H9 (cell line): ENCODE measurements around the gene LINGO3. TPM values are rescaled to one million over a fixed set of nuclear protein-coding genes. Genes with fewer than 3 reads are reported as not detected.
A peak's percentile ranks its signal among the peaks of the same experiment; 100 is the strongest.

Source experiments
- DNase-seq: peaks from one replicate; pipeline ENCODE4 v3.0.0-alpha.2; 2017
- H2AFZ ChIP-seq: one replicate; pipeline ENCODE4 v1.6.1; 2013; ENCODE audit warnings: mild to moderate bottlenecking, low read length, control low read depth, moderate library complexity
- H2AK5ac ChIP-seq: 2 replicates; pipeline ENCODE4 v1.6.1; 2013; ENCODE audit warnings: low read length, control low read depth, mixed read lengths; ENCODE audit not compliant: insufficient read length
- H2BK120ac ChIP-seq: one replicate; pipeline ENCODE4 v1.6.1; 2013; ENCODE audit warnings: low read depth, mild to moderate bottlenecking, low read length, control low read depth, inconsistent platforms; ENCODE audit not compliant: poor library complexity, severe bottlenecking
- H2BK12ac ChIP-seq: 2 replicates; pipeline ENCODE4 v1.6.1; 2013; ENCODE audit warnings: low read length, control low read depth, mixed read lengths, low read depth; ENCODE audit not compliant: insufficient read length
- H2BK15ac ChIP-seq: 2 replicates; pipeline ENCODE4 v1.6.1; 2013; ENCODE audit warnings: low read depth, low read length, control low read depth
- H2BK20ac ChIP-seq: one replicate; pipeline ENCODE4 v1.6.1; 2013; ENCODE audit warnings: low read depth, mild to moderate bottlenecking, low read length, control low read depth, inconsistent platforms; ENCODE audit not compliant: poor library complexity, severe bottlenecking
- H2BK5ac ChIP-seq: 2 replicates; pipeline ENCODE4 v1.6.1; 2013; ENCODE audit warnings: low read length, control low read depth, mixed read lengths; ENCODE audit not compliant: insufficient read length
- H3K14ac ChIP-seq: 2 replicates; pipeline ENCODE4 v1.6.1; 2013; ENCODE audit warnings: low read length, control low read depth; ENCODE audit not compliant: insufficient read depth
- H3K18ac ChIP-seq: 2 replicates; pipeline ENCODE4 v1.6.1; 2013; ENCODE audit warnings: low read depth, mild to moderate bottlenecking, mixed read lengths, low read length, control low read depth; ENCODE audit not compliant: insufficient read length
- H3K23ac ChIP-seq: 2 replicates; pipeline ENCODE4 v1.6.1; 2013; ENCODE audit warnings: low read length, control low read depth, mixed read lengths, low read depth; ENCODE audit not compliant: insufficient read length
- H3K23me2 ChIP-seq: 2 replicates; pipeline ENCODE4 v1.6.1; 2013; ENCODE audit warnings: low read depth, mild to moderate bottlenecking, mixed read lengths, low read length, control low read depth; ENCODE audit not compliant: insufficient read length, poor library complexity, severe bottlenecking
- H3K27ac ChIP-seq: 2 replicates; pipeline ENCODE4 v1.5.1; 2013; ENCODE audit warnings: low read length, control low read depth, mixed read lengths, low read depth; ENCODE audit not compliant: insufficient read length
- H3K27me3 ChIP-seq: 2 replicates; pipeline ENCODE4 v1.6.1; 2013; ENCODE audit warnings: low read length, control low read depth, inconsistent platforms; ENCODE audit not compliant: insufficient read depth
- H3K4ac ChIP-seq: 2 replicates; pipeline ENCODE4 v1.6.1; 2013; ENCODE audit warnings: low read depth, mild to moderate bottlenecking, control low read depth, inconsistent platforms, low read length, moderate library complexity
- H3K4me1 ChIP-seq: 2 replicates; pipeline ENCODE4 v1.6.1; 2013; ENCODE audit warnings: low read length, control low read depth, inconsistent platforms; ENCODE audit not compliant: insufficient read depth
- H3K4me2 ChIP-seq: 2 replicates; pipeline ENCODE4 v1.6.1; 2013; ENCODE audit warnings: low read length, control low read depth, mixed read lengths; ENCODE audit not compliant: insufficient read length, insufficient read depth
- H3K56ac ChIP-seq: 2 replicates; pipeline ENCODE4 v1.6.1; 2013; ENCODE audit warnings: low read depth, mild to moderate bottlenecking, mixed read lengths, low read length, control low read depth; ENCODE audit not compliant: insufficient read length
- H3K79me1 ChIP-seq: 2 replicates; pipeline ENCODE4 v1.6.1; 2013; ENCODE audit warnings: low read depth, mild to moderate bottlenecking, moderate library complexity, low read length, control low read depth, inconsistent platforms; ENCODE audit not compliant: insufficient read depth, poor library complexity, severe bottlenecking
- H3K79me2 ChIP-seq: 2 replicates; pipeline ENCODE4 v1.6.1; 2013; ENCODE audit warnings: low read length, control low read depth, inconsistent platforms; ENCODE audit not compliant: insufficient read depth
- H3K9ac ChIP-seq: 2 replicates; pipeline ENCODE4 v1.6.1; 2013; ENCODE audit warnings: low read length, control low read depth, mixed read lengths; ENCODE audit not compliant: insufficient read length; ENCODE audit errors: extremely low read depth
- H3K9me3 ChIP-seq: one replicate; pipeline ENCODE4 v1.6.1; 2013; ENCODE audit warnings: low read depth, low read length, inconsistent platforms; ENCODE audit not compliant: control insufficient read depth
- H3T11ph ChIP-seq: one replicate; pipeline ENCODE4 v1.6.1; 2013; ENCODE audit warnings: mild to moderate bottlenecking, low read length, control low read depth, inconsistent platforms
- H4K20me1 ChIP-seq: one replicate; pipeline ENCODE4 v1.6.1; 2013; ENCODE audit not compliant: control insufficient read depth, insufficient read length, insufficient read depth
- H4K5ac ChIP-seq: 2 replicates; pipeline ENCODE4 v1.6.1; 2013; ENCODE audit warnings: low read depth, mild to moderate bottlenecking, mixed read lengths, low read length, control low read depth; ENCODE audit not compliant: insufficient read length
- H4K8ac ChIP-seq: replicated peaks from 2 replicates; pipeline ENCODE4 v1.6.1; 2013; ENCODE audit warnings: low read length, control low read depth, mixed read lengths, low read depth; ENCODE audit not compliant: insufficient read length
- H4K91ac ChIP-seq: 2 replicates; pipeline ENCODE4 v1.6.1; 2013; ENCODE audit warnings: low read depth, mild to moderate bottlenecking, moderate library complexity, mixed read lengths, low read length, control low read depth; ENCODE audit not compliant: insufficient read length
- H3K27ac Mint-ChIP-seq, 3 experiments: 2 replicates in 2 of 3; 3 replicates in 1 of 3; pipeline ENCODE4 v1.8.0; 2020 to 2021; ENCODE audit warnings: mixed read lengths in 3 of 3, mild to moderate bottlenecking in 1 of 3, moderate library complexity in 1 of 3
- H3K27me3 Mint-ChIP-seq: 2 replicates; pipeline ENCODE4 v1.8.0; 2021; ENCODE audit warnings: low read depth, mild to moderate bottlenecking, moderate library complexity, mixed read lengths
- H3K36me3 Mint-ChIP-seq, 3 experiments: 2 replicates in 2 of 3; 3 replicates in 1 of 3; pipeline ENCODE4 v1.8.0; 2020 to 2021; ENCODE audit warnings: low read depth in 3 of 3, mixed read lengths in 3 of 3; ENCODE audit not compliant: insufficient read depth in 1 of 3
- H3K4me1 Mint-ChIP-seq, 2 experiments: 2 replicates each; pipeline ENCODE4 v1.8.0; 2020; ENCODE audit warnings: mixed read lengths in 2 of 2
- H3K4me3 Mint-ChIP-seq, 2 experiments: 2 replicates in 1 of 2; 3 replicates in 1 of 2; pipeline ENCODE4 v1.8.0; 2020 to 2021; ENCODE audit warnings: mild to moderate bottlenecking in 2 of 2, mixed read lengths in 2 of 2, moderate library complexity in 1 of 2
- H3K9me3 Mint-ChIP-seq, 2 experiments: 2 replicates in 1 of 2; 3 replicates in 1 of 2; pipeline ENCODE4 v1.8.0; 2020; ENCODE audit warnings: mild to moderate bottlenecking in 2 of 2, mixed read lengths in 2 of 2, moderate library complexity in 1 of 2
- WGBS: extraction: QIAGEN DNeasy Blood & Tissue Kit; methylation state at CpG from one replicate; pipeline ENCODE4 v1.1.7; 2013; ENCODE audit warnings: missing lambda C conversion rate, low lambda C conversion rate, mixed read lengths; ENCODE audit not compliant: insufficient read length; ENCODE audit errors: extremely low coverage; 5-methylcytosine and 5-hydroxymethylcytosine counted together
- total RNA-seq: library from RNA; stranded (reverse); gene quantifications from 2 replicates; pipeline ENCODE4 v1.2.1, GENCODE V29; 2021
- TF ChIP-seq, protein P1 (sequence below): fragments of 200-600 bp; sonication (generic); conservative IDR thresholded peaks from 3 replicates; pipeline ENCODE4 v1.8.0; 2021; ENCODE audit warnings: antibody characterized with exemption, mild to moderate bottlenecking

The LINGO3 gene
- total RNA-seq, 1 experiment from 2014 or later, result 0.28 TPM

DNA sequence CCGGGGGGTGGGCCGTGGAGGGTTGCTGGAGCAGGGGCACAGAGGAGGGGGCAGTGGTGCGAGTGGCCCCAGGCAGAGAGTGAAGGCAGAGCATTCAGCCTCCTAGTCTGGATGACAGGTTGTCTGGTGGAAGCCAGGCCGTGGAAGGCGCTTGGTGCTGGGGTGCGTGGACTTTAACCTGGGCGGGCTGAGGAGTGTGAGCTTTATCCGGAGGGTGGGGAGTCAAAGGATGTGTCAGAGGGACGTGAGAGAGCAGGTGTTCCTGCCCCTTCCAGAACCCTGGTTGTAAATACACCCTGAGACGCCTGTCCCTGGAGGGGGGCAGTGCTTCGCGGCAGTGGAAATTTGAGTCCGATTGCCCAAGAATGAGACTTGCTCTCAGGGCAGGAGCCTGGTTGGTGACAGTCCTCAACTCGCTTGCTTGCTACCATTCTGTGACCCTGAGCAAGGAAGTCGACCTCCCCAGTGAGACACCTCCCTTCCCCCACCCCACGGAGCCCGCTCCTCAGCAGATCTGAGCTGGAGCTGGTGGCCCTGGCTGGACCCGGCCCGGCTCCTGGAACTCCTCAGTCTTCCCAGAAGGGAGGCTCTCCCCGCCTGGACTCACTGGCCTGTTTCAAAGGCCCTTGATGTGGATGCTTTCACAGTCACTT is 22.8 kb upstream of the LINGO3 start:
- Histone ChIP-seq H2AK5ac (no peak overlapping the region), H4K5ac (no peak overlapping the region), H3K9ac (no peak overlapping the region), H3K9me3 (no peaks in the 10 kb centered on the region), H3K27ac (no peak overlapping the region), H3K56ac (no peak overlapping the region), H3K4me2 (no peak overlapping the region), H3K23ac (no peak overlapping the region), H2BK12ac (no peak overlapping the region), H3K27me3 (no peaks in the 10 kb centered on the region), H3K4me1 (peaks cover 5% of the 10 kb centered on the region; the same call in 1 of the 2 replicates), H3K79me2 (peaks cover 5% of the 10 kb centered on the region; the same call in 1 of the 2 replicates), H3K14ac (peak overlapping the region; percentile 5; the same call in 1 of the 2 replicates), H3T11ph (no peak overlapping the region), H2AFZ (no peak overlapping the region), H3K79me1 (peaks cover 2% of the 10 kb centered on the region), H3K4ac (no peak overlapping the region), H2BK20ac (no peak overlapping the region), H4K8ac (no peak overlapping the region), H2BK15ac (no peak overlapping the region), H4K91ac (no peak overlapping the region), H2BK5ac (no peak overlapping the region), H2BK120ac (no peak overlapping the region), H4K20me1 (peaks cover 5% of the 10 kb centered on the region), H3K23me2 (peaks cover 9% of the 10 kb centered on the region), H3K18ac (no peak overlapping the region)
- Mint-ChIP-seq H3K4me1 (peaks cover 36 to 49% of the 10 kb centered on the region in 2 experiments), H3K27me3 (peaks cover 1% of the 10 kb centered on the region; the same call in 1 of the 2 replicates), H3K27ac (peak overlapping the region; percentile 77 to 99 (median 84); a peak in 6 of 7 replicates), H3K4me3 (peak overlapping the region; percentile 43 to 67), H3K36me3 (peaks cover 5 to 22% (median 17%) of the 10 kb centered on the region in 3 experiments), H3K9me3 (peaks cover 2% of the 10 kb centered on the region in 2 experiments; a peak in 4 of 5 replicates)
- no CpG with 5 or more reads among the region's 20 CpGs for WGBS
- DNase-seq, result no peak
- TF ChIP-seq, protein P1, sequence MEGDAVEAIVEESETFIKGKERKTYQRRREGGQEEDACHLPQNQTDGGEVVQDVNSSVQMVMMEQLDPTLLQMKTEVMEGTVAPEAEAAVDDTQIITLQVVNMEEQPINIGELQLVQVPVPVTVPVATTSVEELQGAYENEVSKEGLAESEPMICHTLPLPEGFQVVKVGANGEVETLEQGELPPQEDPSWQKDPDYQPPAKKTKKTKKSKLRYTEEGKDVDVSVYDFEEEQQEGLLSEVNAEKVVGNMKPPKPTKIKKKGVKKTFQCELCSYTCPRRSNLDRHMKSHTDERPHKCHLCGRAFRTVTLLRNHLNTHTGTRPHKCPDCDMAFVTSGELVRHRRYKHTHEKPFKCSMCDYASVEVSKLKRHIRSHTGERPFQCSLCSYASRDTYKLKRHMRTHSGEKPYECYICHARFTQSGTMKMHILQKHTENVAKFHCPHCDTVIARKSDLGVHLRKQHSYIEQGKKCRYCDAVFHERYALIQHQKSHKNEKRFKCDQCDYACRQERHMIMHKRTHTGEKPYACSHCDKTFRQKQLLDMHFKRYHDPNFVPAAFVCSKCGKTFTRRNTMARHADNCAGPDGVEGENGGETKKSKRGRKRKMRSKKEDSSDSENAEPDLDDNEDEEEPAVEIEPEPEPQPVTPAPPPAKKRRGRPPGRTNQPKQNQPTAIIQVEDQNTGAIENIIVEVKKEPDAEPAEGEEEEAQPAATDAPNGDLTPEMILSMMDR, result no peak
